MM.1S (cell line): Measurements from ENCODE around the gene IL11.

Experiments used
- DNase-seq: peaks from one replicate; pipeline ENCODE4 v3.0.0-alpha.2; 2015
- H2AFZ ChIP-seq: fragments of 300-600 bp; sonication (generic); 2 replicates; pipeline ENCODE4 v1.6.0; 2016; ENCODE audit warnings: antibody characterized with exemption, low read length
- H3F3A ChIP-seq: fragments of 300-600 bp; sonication (generic); 2 replicates; pipeline ENCODE4 v1.6.1; 2016; ENCODE audit warnings: mild to moderate bottlenecking, antibody characterized with exemption, low read length, moderate library complexity, mixed read lengths; ENCODE audit not compliant: insufficient read depth
- H3K27ac ChIP-seq: fragments of 300-600 bp; sonication (generic); 2 replicates; pipeline ENCODE4 v1.5.1; 2016; ENCODE audit warnings: mild to moderate bottlenecking, low read length
- H3K27me3 ChIP-seq: fragments of 300-600 bp; sonication (generic); replicated peaks from 2 replicates; pipeline ENCODE4 v1.6.0; 2016; ENCODE audit warnings: low read length; ENCODE audit not compliant: insufficient read depth
- H3K36me3 ChIP-seq: fragments of 300-600 bp; sonication (generic); replicated peaks from 2 replicates; pipeline ENCODE4 v1.6.1; 2016; ENCODE audit warnings: mild to moderate bottlenecking, low read length, mixed read lengths; ENCODE audit not compliant: insufficient read depth
- H3K4me1 ChIP-seq: fragments of 300-600 bp; sonication (generic); 2 replicates; pipeline ENCODE4 v1.6.1; 2016; ENCODE audit warnings: low read length, mixed read lengths
- H3K4me2 ChIP-seq: fragments of 300-600 bp; sonication (generic); 2 replicates; pipeline ENCODE4 v1.6.0; 2016; ENCODE audit warnings: low read depth, low read length
- H3K4me3 ChIP-seq: fragments of 300-600 bp; sonication (generic); 2 replicates; pipeline ENCODE4 v1.5.1; 2016; ENCODE audit warnings: low read length, mixed read lengths
- H3K79me2 ChIP-seq: fragments of 300-600 bp; sonication (generic); 2 replicates; pipeline ENCODE4 v1.6.1; 2016; ENCODE audit warnings: mixed run types, low read length, mixed read lengths
- H3K9ac ChIP-seq: fragments of 300-600 bp; sonication (generic); 2 replicates; pipeline ENCODE4 v1.6.1; 2016; ENCODE audit warnings: low read length, mixed read lengths
- H3K9me2 ChIP-seq: fragments of 300-600 bp; sonication (generic); replicated peaks from 2 replicates; pipeline ENCODE4 v1.6.1; 2016; ENCODE audit warnings: mild to moderate bottlenecking, low read length, mixed read lengths; ENCODE audit not compliant: insufficient read depth
- H3K9me3 ChIP-seq: fragments of 300-600 bp; sonication (generic); replicated peaks from 2 replicates; pipeline ENCODE4 v1.6.1; 2016; ENCODE audit warnings: mild to moderate bottlenecking, low read length, mixed read lengths; ENCODE audit not compliant: insufficient read depth
- H4K20me1 ChIP-seq: fragments of 300-600 bp; sonication (generic); 2 replicates; pipeline ENCODE4 v1.6.1; 2016; ENCODE audit warnings: mild to moderate bottlenecking, low read length, moderate library complexity, mixed read lengths; ENCODE audit not compliant: insufficient read depth
- CTCF ChIP-seq: fragments of 300-600 bp; sonication (generic); IDR thresholded peaks from 2 replicates; pipeline ENCODE4 v1.5.1; 2016; ENCODE audit warnings: antibody characterized with exemption, low read length, mixed read lengths
- EZH2 ChIP-seq: fragments of 300-600 bp; sonication (generic); optimal IDR thresholded peaks from 2 replicates; pipeline ENCODE3; 2017; ENCODE audit warnings: low read depth, mild to moderate bottlenecking, antibody characterized with exemption, low read length, mixed read lengths
- EZH2phosphoT487 ChIP-seq: fragments of 300-600 bp; sonication (generic); IDR thresholded peaks from 2 replicates; pipeline ENCODE4 v1.6.1; 2018; ENCODE audit warnings: antibody characterized with exemption, low read length

IL11 gene

GRCh38 chr19:55389386-55390317 is 19.4 kb upstream of the IL11 start:
- Histone ChIP-seq H2AFZ (no peak overlapping the region), H3K9me3 (no peaks in the 10 kb centered on the region), H3K79me2 (peaks cover 43% of the 10 kb centered on the region), H3K4me2 (no peak overlapping the region), H4K20me1 (peaks cover 41% of the 10 kb centered on the region), H3K4me1 (peaks cover 12% of the 10 kb centered on the region), H3K36me3 (peaks cover 19% of the 10 kb centered on the region), H3F3A (peaks cover 70% of the 10 kb centered on the region), H3K9ac (no peak overlapping the region), H3K9me2 (no peaks in the 10 kb centered on the region), H3K4me3 (no peak overlapping the region), H3K27me3 (no peaks in the 10 kb centered on the region), H3K27ac (no peak overlapping the region)
- DNase-seq, result no peak
- TF ChIP-seq EZH2phosphoT487, result no peak
- TF ChIP-seq CTCF, result no peak
- TF ChIP-seq EZH2, result no peak

GRCh38 chr19:55387736-55388497 is 17.7 kb upstream of the IL11 start:
- H3K4me1 ChIP-seq, result peaks cover 20% of the 10 kb centered on the region
- H3K9ac ChIP-seq, result no peak overlapping the region; the same call in 1 of the 2 replicates
- peaks cover 41% of the 10 kb centered on the region for H4K20me1 ChIP-seq
- H3K27me3 ChIP-seq, result no peaks in the 10 kb centered on the region
- peaks cover 19% of the 10 kb centered on the region for H3K36me3 ChIP-seq
- no peak for DNase-seq
- no peaks in the 10 kb centered on the region for H3K9me2 ChIP-seq
- H3K79me2 ChIP-seq, result peaks cover 53% of the 10 kb centered on the region
- TF ChIP-seq CTCF, result no peak
- H3K9me3 ChIP-seq, result no peaks in the 10 kb centered on the region
- no peak overlapping the region for H3K27ac ChIP-seq
- peak overlapping the region; percentile 98; the same call in 1 of the 2 replicates for H3K4me2 ChIP-seq
- no peak overlapping the region for H2AFZ ChIP-seq
- peaks cover 75% of the 10 kb centered on the region for H3F3A ChIP-seq
- H3K4me3 ChIP-seq, result no peak overlapping the region; the same call in 1 of the 2 replicates

GRCh38 chr19:55386493-55386971 is 16.3 kb upstream of the IL11 start:
- peaks cover 74% of the 10 kb centered on the region for H3F3A ChIP-seq
- peak overlapping the region; percentile 98 for H3K4me2 ChIP-seq
- H3K9ac ChIP-seq, result peak overlapping the region; percentile 94
- no peak for DNase-seq
- H3K79me2 ChIP-seq, result peaks cover 67% of the 10 kb centered on the region
- no peak overlapping the region for H2AFZ ChIP-seq
- H3K4me3 ChIP-seq, result peak overlapping the region; percentile 91
- no peaks in the 10 kb centered on the region for H3K27me3 ChIP-seq
- H3K27ac ChIP-seq, result no peak overlapping the region
- H3K9me2 ChIP-seq, result no peaks in the 10 kb centered on the region
- peaks cover 19% of the 10 kb centered on the region for H3K36me3 ChIP-seq
- TF ChIP-seq CTCF (no peak), EZH2 (no peak), EZH2phosphoT487 (no peak)
- H3K4me1 ChIP-seq, result peaks cover 29% of the 10 kb centered on the region
- peaks cover 41% of the 10 kb centered on the region for H4K20me1 ChIP-seq
- H3K9me3 ChIP-seq, result no peaks in the 10 kb centered on the region
